Stimulated activated CD8-positive, alpha-beta memory T cell treated with anti-CD3 and anti-CD28 coated beads, Interleukin-2, amount 100 ng/mL, for 1 hour (primary cell): Measurements from ENCODE around the gene GLRA1.

Experiments used
- DNase-seq, 2 donors: peaks; one replicate each; pipeline ENCODE4 v3.0.0-alpha.2; 2020; ENCODE audit warnings: low read depth in 2 of 2

Gene GLRA1

GRCh38 chr5:151772846-151773561 lies 151.6 kb downstream of the GLRA1 start:
- DNase-seq = no peak
